GM18508 (cell line): ENCODE results near the gene PDRG1.

Experiments
- ATAC-seq: cut with Tn5 transposase; IDR thresholded peaks from one replicate; pipeline ENCODE4 v1.9.1; 2021; ENCODE audit warnings: moderate number of reproducible peaks; ENCODE audit not compliant: insufficient read depth, unreplicated experiment

PDRG1 gene

DNA sequence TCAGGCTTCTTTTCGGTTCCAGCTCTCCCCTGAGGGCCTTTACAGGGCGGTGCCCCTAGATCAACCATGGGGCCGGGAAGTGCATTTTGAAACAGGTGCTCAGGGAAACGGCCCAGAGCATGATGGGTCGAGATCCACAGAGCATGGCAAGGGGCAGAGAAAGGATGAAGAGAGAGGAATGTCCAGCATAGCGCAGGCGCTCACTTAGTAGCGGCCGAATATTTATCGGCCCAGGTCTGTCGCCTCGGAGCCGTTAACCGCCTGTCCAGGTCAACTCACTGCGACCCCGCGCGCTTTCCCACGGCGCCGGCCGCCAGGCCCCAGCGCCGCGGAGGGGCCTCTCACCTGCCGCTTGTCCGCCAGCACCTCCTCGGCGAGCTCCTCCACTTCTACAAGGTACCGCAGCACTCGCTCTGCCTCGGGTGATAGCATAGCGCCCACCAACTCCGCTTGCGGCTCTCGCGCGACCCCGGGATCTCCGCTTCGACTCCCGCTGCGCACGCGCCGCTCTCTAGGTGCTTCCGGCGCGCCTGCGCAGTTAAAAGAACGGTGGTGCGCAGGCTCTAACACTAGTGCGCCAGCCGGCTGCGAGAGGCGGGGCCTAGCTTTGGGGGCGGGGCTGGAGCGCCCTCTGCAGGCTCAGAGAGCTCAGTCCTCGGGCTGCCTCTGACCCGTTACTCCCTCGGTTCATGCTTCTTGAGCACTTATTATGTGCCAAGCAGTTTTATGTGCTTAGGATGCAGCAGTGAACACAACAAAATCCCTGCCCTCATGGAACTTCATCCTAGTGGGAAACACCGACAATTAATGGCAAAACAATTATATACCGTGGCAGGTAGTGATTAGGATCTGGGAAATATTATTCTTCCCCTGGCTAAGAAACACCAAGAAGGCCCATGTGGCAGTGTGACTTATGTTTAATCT, at the start of gene PDRG1:
TSS of gene PDRG1 (minus strand) at position 517 of the 924 bp plus-strand sequence. CDS start at position 432, 85 bp downstream.
- peak; percentile 77 for ATAC-seq

GRCh38 chr20:31998246-31998645, 46.4 kb upstream of the PDRG1 start:
- no peak for ATAC-seq

DNA sequence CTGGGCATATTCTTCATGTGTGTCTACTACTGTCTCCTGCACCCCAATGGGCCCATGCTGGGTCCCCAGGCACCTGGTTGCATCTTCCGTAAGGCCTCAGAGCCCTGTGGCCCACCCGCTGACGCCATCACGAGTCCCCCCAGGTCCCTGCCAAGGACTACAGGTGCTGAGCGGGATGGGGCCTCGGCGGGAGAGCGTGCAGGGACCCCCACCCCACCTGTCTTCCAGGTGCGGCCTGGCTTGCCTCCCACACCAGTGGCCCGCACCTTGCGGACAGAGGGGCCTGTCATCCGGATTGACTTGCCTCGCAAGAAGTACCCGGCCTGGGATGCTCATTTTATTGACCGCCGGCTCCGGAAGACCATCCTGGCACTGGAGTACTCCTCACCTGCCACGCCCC, 45.1 kb upstream of the PDRG1 start:
- no peak for ATAC-seq

DNA sequence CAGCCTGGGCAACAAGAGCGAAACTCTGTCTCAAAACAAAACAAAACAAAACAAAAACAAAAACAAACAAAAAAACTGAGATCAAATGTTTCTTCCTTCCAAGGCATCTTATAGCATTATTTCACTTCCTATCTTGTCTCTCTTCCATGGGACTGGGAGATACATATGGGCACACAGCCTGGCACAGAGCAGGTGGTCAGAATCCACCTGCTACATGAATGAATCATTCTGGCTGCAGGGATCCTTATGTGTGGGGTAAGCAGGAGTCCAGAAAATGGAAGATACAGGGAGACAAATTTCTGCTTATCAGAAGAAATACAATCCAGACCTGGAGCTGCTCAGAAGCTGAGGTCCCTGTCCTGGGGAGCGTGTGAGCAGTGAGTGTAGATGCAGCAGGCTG, 40.2 kb upstream of the PDRG1 start:
- no peak for ATAC-seq

DNA sequence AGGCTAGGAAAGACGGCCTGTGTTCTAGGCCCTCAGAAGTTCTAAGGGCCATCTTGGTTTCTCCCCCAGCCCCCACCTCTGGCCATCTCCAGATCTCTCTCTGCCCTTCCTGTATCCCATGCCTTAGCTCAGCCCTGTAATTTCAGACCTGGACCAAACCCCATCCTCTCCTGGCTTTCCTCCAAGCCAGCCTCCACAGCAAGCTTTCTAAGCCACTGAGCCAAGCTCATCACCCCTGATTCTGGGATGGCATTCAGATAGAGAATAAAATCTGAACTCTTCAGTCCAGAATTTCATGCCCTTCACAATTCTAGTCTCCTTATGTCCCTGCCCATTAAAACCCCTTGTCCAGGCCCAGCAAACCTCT, 39.5 kb upstream of the PDRG1 start:
- ATAC-seq = no peak

- ATAC-seq = no peak
Observed at GRCh38 chr20:31990641-31991338, 38.9 kb upstream of the PDRG1 start.

- no peak for ATAC-seq
Observed at GRCh38 chr20:31989030-31989645, 37.3 kb upstream of the PDRG1 start.

DNA sequence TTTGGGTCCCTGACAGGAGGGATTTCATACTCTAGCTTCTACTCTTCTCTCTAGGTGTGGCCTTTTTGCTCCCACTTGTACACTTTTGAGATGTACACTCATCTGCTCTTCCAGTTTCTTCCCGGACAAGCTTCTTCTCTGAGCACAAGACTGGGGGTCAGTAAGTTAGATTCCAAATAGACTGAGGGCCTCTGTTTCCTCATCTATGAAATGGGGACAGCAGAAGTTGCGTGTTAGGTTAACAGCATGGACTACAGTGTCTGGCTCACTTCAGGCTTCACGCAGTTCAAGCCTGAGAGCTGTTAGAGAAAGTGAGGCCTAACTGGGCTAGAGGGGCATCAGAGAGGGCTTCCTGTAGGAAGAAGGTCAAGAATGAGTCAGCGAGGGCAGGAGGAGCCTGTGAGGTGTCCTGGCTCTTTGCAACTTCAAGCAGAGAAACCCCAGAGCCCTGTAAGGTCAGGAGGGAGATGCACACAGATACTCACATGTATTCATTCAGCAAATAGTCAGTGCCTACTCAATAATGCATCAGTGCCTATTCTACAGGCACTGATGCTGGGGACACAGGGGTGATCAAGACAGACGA, 36.7 kb upstream of the PDRG1 start:
- ATAC-seq = no peak

DNA sequence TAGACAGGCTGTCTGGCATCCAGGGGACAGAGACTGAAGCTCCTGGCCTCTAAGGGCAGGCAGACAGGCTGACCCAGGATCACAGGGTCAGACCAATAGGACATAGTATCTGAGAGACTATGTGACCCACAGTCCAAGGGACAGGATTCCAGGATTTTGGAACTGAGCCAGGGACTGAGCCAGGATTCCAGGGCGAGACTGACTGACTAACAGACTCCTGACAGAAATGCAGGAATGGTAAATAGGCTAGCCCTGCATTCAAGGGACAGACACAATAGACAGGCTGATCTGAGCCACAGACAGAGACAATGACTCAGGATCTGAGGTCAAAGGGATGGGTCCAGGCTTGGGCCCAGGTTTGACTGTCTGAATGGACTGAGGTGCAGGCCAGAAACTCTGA, 35.9 kb upstream of the PDRG1 start:
- ATAC-seq = no peak

DNA sequence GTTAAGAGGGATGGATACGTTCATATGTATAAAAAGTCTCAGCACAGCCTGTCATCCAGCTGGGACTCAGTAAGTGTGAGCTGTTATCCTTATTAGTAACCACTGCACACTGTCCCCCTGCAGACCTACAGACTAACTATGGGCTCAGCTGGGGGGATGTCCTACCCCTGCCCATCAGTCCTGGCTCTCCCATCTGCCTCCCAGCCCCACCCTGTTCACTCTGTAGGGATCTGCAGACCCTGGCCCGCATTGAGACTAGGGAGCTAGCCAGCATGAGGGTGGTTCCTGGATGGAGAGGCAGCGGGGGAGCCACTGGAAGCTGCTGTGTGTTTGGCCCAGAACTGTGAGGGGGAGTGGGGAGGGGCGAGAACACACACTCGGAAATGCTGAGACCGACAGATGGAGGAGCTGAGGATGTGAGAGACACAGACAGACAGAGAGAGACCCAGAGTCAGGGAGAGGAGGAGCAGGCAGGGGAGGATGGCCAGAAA, 33.2 kb upstream of the PDRG1 start:
- ATAC-seq = no peak

DNA sequence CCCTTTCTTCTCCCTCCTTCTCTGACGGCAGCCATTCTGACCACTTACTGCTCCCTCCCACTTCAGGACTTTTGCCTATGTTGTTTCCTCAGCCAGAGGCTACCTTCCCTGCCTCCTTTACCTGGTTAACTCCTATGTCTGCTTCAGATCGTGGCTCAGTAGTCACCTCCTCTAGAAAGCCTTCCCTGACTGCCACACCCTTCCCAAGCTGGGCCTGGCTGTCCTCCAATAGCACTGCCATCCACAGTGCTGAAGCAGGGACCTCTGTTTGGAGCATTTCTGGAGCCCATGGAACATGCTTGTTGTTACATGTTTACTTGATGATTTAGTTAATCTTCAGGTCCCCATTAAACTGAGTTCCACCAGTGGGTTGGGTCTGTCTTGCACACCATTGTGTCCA, 29.9 kb upstream of the PDRG1 start:
- no peak for ATAC-seq

DNA sequence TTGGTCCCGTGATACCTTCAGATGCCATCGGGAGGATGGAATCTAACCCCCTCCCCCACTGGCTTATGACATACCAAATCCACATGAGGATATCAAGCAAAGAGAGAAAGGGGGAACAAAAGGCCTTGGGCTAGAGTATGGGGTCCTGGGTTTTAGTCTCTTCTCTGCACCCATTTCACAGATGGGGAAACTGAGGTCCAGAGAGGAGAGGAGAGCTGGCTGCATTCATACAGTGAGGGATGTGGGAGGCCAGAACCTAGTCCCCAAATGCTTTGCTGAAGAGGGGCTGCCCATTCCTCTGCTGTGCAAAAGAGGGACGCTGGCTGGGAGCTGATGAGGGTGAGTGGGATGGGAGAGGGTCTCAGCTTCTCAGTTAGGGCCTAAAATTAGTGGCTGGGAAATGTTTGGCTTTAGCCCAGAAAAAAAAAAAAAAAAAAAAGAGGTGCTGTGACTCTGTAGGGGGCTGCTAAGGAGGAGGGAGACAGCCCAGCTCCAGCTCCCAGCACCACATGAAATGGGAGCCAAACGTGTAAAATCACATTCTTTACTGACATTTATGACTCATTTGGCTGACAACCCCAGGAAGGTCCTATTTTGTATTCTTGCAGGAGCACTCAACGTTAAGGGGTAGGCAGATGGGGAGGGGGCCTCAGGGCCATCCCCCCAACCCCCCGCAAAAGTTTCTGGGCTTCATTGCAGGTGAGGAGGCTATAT, 28.0 kb upstream of the PDRG1 start:
- no peak for ATAC-seq

- ATAC-seq = no peak
Observed at GRCh38 chr20:31977080-31977479, 25.2 kb upstream of the PDRG1 start.

GRCh38 chr20:31975874-31976273, 24.0 kb upstream of the PDRG1 start:
- ATAC-seq = no peak

DNA sequence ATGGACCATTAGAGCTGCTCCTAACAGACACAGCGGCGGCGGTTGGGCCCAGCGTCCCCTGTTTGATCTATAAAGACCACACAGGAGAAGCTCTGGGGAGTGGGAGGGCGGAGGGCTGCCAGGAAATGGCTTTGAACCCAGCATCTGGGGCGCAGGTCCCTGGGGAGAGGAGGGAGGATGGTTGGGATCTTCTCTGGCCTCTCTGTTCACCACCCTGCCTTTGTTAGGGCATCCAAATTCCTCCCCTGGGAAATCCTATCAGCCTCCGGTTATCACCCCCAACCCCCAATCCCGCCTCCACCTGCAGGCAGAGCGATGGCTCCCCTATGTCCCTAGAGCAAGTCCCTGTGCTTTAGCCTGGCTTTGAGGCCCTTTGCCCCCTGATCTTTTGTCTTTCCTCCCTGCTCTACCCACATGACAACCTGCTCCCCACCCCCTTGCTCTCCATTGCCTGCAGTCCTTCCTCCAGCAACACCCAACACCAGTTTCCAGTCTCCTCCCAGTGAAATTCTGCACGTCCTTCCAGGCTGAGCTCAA, 23.2 kb upstream of the PDRG1 start:
- no peak for ATAC-seq

GRCh38 chr20:31974296-31974695, 22.4 kb upstream of the PDRG1 start:
- no peak for ATAC-seq

DNA sequence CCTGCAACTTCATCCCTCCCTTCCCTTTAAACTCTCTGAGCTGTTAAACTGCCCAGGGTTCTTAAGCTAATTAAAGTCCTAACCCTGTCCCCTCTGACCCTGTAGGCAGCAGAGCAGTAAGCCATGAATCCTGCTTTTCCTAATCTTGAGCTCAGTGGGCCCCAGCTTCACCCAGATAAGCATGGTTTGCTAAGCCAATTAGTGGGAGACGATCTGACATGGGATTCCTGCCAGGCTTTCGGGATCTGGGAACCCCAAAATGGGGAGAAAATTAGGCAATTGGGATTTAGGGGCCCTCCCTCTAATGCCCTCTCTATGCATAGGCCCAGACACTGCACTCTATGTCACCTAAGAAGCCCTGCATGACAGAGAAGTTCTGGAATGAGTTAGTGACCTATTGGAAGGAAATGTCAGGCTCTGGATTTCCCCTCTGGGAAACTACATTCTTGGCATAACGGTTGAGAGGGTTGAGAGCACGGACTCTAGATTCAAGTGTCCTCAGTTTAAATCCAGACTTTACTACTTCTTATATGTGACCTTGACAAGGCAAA, 20.7 kb upstream of the PDRG1 start:
- no peak for ATAC-seq

- ATAC-seq = no peak
Observed at GRCh38 chr20:31969991-31970390, 18.1 kb upstream of the PDRG1 start.

DNA sequence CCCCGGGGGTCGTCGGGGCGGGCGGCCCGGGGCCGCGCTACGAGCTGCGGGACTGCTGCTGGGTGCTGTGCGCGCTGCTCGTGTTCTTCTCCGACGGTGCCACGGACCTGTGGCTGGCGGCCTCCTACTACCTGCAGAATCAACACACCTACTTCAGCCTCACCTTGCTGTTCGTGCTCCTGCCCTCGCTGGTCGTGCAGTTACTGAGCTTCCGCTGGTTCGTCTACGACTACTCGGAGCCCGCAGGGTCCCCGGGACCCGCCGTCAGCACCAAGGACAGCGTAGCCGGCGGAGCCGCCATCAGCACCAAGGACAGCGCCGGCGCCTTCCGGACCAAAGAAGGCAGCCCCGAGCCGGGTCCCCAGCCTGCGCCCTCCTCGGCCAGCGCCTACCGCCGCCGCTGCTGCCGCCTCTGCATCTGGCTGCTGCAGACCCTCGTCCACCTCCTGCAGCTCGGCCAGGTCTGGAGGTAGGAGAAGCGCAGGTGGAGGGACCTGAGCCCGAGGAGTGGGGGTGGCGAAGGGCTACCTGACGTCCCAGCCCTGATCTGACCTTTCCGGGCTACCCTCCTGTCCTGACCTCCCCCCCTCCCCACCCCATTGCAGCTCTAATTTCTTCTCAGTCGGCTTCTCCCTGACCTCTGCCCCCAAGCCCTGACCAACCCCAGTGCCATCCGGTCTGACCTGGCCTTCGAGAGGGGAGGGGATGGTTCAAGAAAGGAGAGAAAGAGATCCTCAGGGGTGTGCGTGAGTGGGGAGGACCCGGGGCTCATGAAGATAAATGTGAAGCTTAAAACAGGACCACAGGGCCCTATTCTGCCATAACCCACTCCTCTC, 16.7 kb upstream of the PDRG1 start:
- ATAC-seq = no peak
